A673 (cell line): ENCODE measurements around the gene TMED7. TPM values are rescaled to one million over a fixed set of nuclear protein-coding genes. Genes with fewer than 3 reads are reported as not detected.
"Not testable (repeated sequence)": the region's sequence is repeated elsewhere in the genome, so short reads cannot be mapped to it uniquely, and the experiment has no call there.

Experiments
- Bru-seq: library from RNA; stranded (reverse); fragments of 400-500 nt; gene quantifications from one replicate; lab custom pipeline; 2021; lab: Mats Ljungman, UMichigan
- BruChase-seq, 2 experiments: library from RNA; stranded (reverse); fragments of 400-500 nt; gene quantifications; one replicate each; lab custom pipeline; 2021; lab: Mats Ljungman, UMichigan
- BruUV-seq: library from RNA; stranded (reverse); fragments of 400-500 nt; replicated peaks from 2 replicates; lab custom pipeline; 2021; lab: Mats Ljungman, UMichigan
- CTCF ChIA-PET: fragments of 300-600 bp; sonication (Branson Sonifier 250); formaldehyde crosslinking; loops from one replicate; lab custom pipeline; 2022; ENCODE audit warnings: antibody characterized with exemption; lab: Charles Lee
- POLR2A ChIA-PET: fragments of 300-600 bp; sonication (Branson Sonifier 250); formaldehyde crosslinking; loops from one replicate; lab custom pipeline; 2022; ENCODE audit warnings: antibody characterized with exemption; ENCODE audit not compliant: low non-redundant PET; lab: Charles Lee
- DNase-seq: peaks from one replicate; pipeline ENCODE4 v3.0.0-alpha.2; 2015; ENCODE audit warnings: low spot score
- H3K27ac ChIP-seq: fragments of 200-600 bp; sonication (generic); 2 replicates; pipeline ENCODE4 v1.5.1; 2016; ENCODE audit warnings: mixed run types, low read depth, mild to moderate bottlenecking, mixed read lengths, antibody characterized with exemption, low read length; ENCODE audit not compliant: poor library complexity, severe bottlenecking
- H3K27me3 ChIP-seq: fragments of 200-600 bp; sonication (generic); replicated peaks from 2 replicates; pipeline ENCODE4 v1.6.1; 2017; ENCODE audit warnings: mixed run types, low read depth, mild to moderate bottlenecking, mixed read lengths, antibody characterized with exemption, low read length; ENCODE audit not compliant: insufficient read depth, poor library complexity
- H3K36me3 ChIP-seq: fragments of 200-600 bp; sonication (generic); 2 replicates; pipeline ENCODE4 v1.6.1; 2016; ENCODE audit warnings: mixed run types, mild to moderate bottlenecking, mixed read lengths, antibody characterized with exemption, low read length; ENCODE audit not compliant: insufficient read depth, poor library complexity, severe bottlenecking
- H3K4me1 ChIP-seq: fragments of 200-600 bp; sonication (generic); 2 replicates; pipeline ENCODE4 v1.6.1; 2017; ENCODE audit warnings: mixed run types, mild to moderate bottlenecking, mixed read lengths, antibody characterized with exemption, low read length; ENCODE audit not compliant: insufficient read depth, poor library complexity, severe bottlenecking
- H3K4me3 ChIP-seq: fragments of 200-600 bp; sonication (generic); 2 replicates; pipeline ENCODE4 v1.5.1; 2016; ENCODE audit warnings: low read depth, mixed run types, mild to moderate bottlenecking, mixed read lengths, low read length; ENCODE audit not compliant: poor library complexity, severe bottlenecking
- H3K9me3 ChIP-seq: fragments of 200-600 bp; sonication (generic); 2 replicates; pipeline ENCODE4 v1.6.1; 2016; ENCODE audit warnings: mixed run types, low read depth, mild to moderate bottlenecking, mixed read lengths, antibody characterized with exemption, low read length; ENCODE audit not compliant: poor library complexity, severe bottlenecking
- CTCF ChIP-seq: fragments of 300-800, 200-600 bp; sonication (generic); conservative IDR thresholded peaks from 2 replicates; pipeline ENCODE4 v1.5.1; 2017; ENCODE audit warnings: low read depth, mild to moderate bottlenecking, antibody characterized with exemption, low read length, moderate library complexity, mixed read lengths
- EZH2 ChIP-seq: fragments of 200-600 bp; sonication (generic); IDR thresholded peaks from 2 replicates; pipeline ENCODE4 v1.6.1; 2017; ENCODE audit warnings: borderline replicate concordance, low read depth, mild to moderate bottlenecking, mixed read lengths, antibody characterized with exemption, low read length; ENCODE audit not compliant: poor library complexity, severe bottlenecking
- intact Hi-C: fragments of 100-400 bp; cut with micrococcal nuclease; formaldehyde crosslinking; loops from one replicate; pipeline ENCODE4 v1.10.0; 2022; ENCODE audit not compliant: unreplicated experiment
- long read RNA-seq: library from polyadenylated mRNA; stranded (forward); transcript quantifications from one replicate; pipeline ENCODE4 v2.0.0, GENCODE V29; 2022
- total RNA-seq: library from RNA; stranded (reverse); gene quantifications from 2 replicates; pipeline ENCODE4 v1.2.3, GENCODE V29; 2021

The TMED7 gene
- total RNA-seq = 62.8 and 65.1 TPM in 2 replicates
- percentile 96 among the genes with signal in this experiment for Bru-seq, nascent RNA
- BruChase-seq, experiment 1, labeled RNA remaining after a 2-hour chase = percentile 100 among the genes with signal in this experiment
- BruChase-seq, experiment 2, labeled RNA remaining after a 6-hour chase = percentile 100 among the genes with signal in this experiment
- long read RNA-seq, transcript TMED7-201 (3 exons, 3,757 nt) = major isoform, 68 of 70 reads
- long read RNA-seq, partial matches to known transcripts = 1 of 70 reads
- long read RNA-seq, other reads (novel, unspliced or antisense) = 1 of 70 reads

DNA sequence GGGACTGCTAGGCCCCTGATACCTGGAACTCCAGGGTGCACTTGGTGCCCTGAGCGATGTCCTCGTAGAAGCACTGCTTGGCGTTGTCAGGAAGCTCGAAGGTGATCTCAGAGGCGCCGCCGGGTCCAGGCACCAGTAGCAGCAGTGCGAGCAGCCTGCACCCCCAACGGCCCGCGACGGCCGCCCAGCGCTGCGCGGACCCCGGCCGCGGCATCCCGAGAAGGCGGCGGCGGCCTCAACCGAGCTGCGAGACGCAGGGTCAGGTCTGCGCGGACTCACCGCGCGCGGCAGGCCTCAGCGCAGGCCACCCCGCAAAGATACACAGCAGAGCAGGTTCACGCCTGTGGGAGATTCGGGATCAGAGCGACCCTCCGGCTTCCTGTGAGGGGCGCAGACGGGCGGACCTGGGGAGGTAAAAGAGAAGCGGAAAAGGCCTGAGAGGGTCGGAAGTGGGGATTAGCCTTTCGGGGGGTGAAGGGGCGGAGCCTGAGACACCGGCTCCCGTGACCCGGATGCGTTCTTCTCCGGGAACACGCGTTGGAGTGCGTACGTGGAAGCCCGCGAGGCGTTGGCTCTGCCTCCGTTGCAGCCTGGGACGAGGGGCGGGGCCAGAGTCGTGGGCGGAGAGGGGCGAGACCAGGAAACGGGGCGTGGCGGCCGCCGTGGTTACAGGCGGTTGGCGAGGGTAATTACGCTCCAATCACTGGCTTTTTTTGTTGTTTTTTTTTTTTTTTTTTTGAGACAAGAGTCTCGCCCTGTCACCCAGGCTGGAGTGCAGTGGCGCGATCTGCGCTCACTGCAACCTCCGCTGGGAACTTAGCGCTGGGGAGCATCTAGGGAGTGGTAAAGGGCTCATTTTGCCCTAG is at the start of gene TMED7:
Gene TMED7, minus strand, starts transcription at position 458 of the 866 bp plus-strand sequence. Its CDS starts 244 bp downstream, at position 214.
- CTCF ChIA-PET = no interaction called here
- H3K4me3 ChIP-seq = peak within 1 kb of the TSS; percentile 90
- POLR2A ChIA-PET = no interaction called here

DNA sequence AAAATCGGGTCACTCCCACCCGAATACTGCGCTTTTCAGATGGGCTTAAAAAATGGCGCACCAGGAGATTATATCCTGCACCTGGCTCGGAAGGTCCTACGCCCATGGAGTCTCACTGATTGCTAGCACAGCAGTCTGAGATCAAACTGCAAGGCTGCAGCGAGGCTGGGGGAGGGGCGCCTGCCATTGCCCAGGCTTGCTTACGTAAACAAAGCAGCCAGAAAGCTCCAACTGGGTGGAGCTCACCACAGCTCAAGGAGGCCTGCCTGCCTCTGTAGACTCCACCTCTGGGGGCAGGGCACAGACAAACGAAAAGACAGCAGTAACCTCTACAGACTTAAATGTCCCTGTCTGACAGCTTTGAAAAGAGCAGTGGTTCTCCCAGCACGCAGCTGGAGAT is 48.9 kb upstream of the TMED7 start:
- H3K9me3 ChIP-seq, H3K4me3 ChIP-seq, BruUV-seq, CTCF ChIA-PET, H3K36me3 ChIP-seq, DNase-seq, intact Hi-C loops, H3K27me3 ChIP-seq, H3K27ac ChIP-seq, H3K4me1 ChIP-seq, POLR2A ChIA-PET: not testable (repeated sequence)

More for the DNA sequence above, at the start of gene TMED7:
- Histone ChIP-seq H3K9me3 (no peaks in the 10 kb centered on the region), H3K36me3 (no peaks in the 10 kb centered on the region), H3K27ac (peak within 1 kb of the TSS; percentile 94), H3K4me1 (peaks cover 24% of the 10 kb centered on the region), H3K27me3 (no peaks in the 10 kb centered on the region)
- intact Hi-C loops = loop anchor here (10.0 kb wide), 1 partner anchor 1139 kb away; no protein-coding TSS in a partner anchor
- BruUV-seq = no TSS peak
- peak; percentile 99 for DNase-seq
- TF ChIP-seq EZH2 (no peak), CTCF (no peak)

DNA sequence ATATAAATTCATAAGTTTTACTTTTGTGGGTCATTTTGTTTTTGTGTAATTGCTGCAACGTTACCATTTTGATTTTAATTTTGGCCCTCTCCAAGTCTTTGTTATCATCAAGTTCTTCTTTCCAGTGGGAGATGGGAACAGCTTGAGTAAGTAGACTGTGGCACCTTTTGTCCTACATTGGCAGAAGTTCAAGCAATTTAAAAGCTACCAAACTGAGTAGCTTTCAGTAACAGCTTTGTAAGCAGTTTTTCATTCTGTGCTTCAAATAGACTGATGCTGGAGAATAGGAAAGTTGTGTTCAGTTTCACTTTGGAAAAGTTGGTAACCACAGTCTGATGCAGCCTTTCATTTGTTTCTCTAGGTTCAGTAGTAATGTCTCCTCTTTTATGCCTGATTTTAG is 47.8 kb upstream of the TMED7 start:
- no peaks in the 10 kb centered on the region for H3K36me3 ChIP-seq
- ChIA-PET POLR2A (no interaction called here), CTCF (no interaction called here)
- TF ChIP-seq EZH2 (no peak), CTCF (no peak)
- no peaks in the 10 kb centered on the region for H3K9me3 ChIP-seq
- H3K4me1 ChIP-seq = no peaks in the 10 kb centered on the region
- H3K4me3 ChIP-seq = no peak overlapping the region
- H3K27me3 ChIP-seq = no peaks in the 10 kb centered on the region
- no peak for DNase-seq
- BruUV-seq = no TSS peak
- H3K27ac ChIP-seq = no peak overlapping the region
- intact Hi-C loops = no loop called here
